CD4-positive, CD25-positive, alpha-beta regulatory T cell (primary cell): ENCODE measurements around the gene SUPT5H. TPM values are rescaled to one million over a fixed set of nuclear protein-coding genes. Genes with fewer than 3 reads are reported as not detected.

Experiments
- ATAC-seq, 2 donors: fragments of 150-1000 bp; cut with Tn5 transposase; one replicate each; pipeline ENCODE4 v1.10.0; 2021; ENCODE audit warnings: low read depth in 2 of 2, moderate number of reproducible peaks in 2 of 2, moderate library complexity in 1 of 2
- DNase-seq, 3 donors: peaks; one replicate each; pipeline versions ENCODE4 v3.0.0 to v3.0.0-alpha.2; 2012 to 2022; ENCODE audit warnings: mixed read lengths in 1 of 3
- H3K27ac ChIP-seq: one replicate; pipeline ENCODE4 v1.7.0; 2013; ENCODE audit warnings: mild to moderate bottlenecking, low read length; ENCODE audit not compliant: insufficient read depth, poor library complexity, severe bottlenecking
- H3K27me3 ChIP-seq: one replicate; pipeline ENCODE4 v1.7.0; 2013; ENCODE audit warnings: low read length; ENCODE audit not compliant: control insufficient read depth, insufficient read depth
- H3K36me3 ChIP-seq: one replicate; pipeline ENCODE4 v1.7.0; 2013; ENCODE audit warnings: mild to moderate bottlenecking, low read length, moderate library complexity; ENCODE audit not compliant: control insufficient read depth, insufficient read depth
- H3K4me1 ChIP-seq: 2 replicates; pipeline ENCODE4 v1.7.0; 2013; ENCODE audit warnings: mild to moderate bottlenecking, low read length; ENCODE audit not compliant: insufficient read depth, control insufficient read depth, poor library complexity, severe bottlenecking
- H3K4me3 ChIP-seq: one replicate; pipeline ENCODE4 v1.7.0; 2013; ENCODE audit warnings: low read depth, mild to moderate bottlenecking, low read length, moderate library complexity
- H3K9me3 ChIP-seq, 2 experiments: 1 replicate in 1 of 2; 2 replicates in 1 of 2; pipeline ENCODE4 v1.7.0; 2013; ENCODE audit warnings: low read length in 2 of 2, mild to moderate bottlenecking in 1 of 2, moderate library complexity in 1 of 2; ENCODE audit not compliant: control insufficient read depth in 2 of 2
- H3K27ac Mint-ChIP-seq, 3 donors: one replicate each; pipeline ENCODE4 v1.8.0; 2020 to 2022; ENCODE audit warnings: mild to moderate bottlenecking in 3 of 3, mixed read lengths in 3 of 3, moderate library complexity in 2 of 3
- H3K27me3 Mint-ChIP-seq: one replicate; pipeline ENCODE4 v1.8.0; 2022; ENCODE audit warnings: mild to moderate bottlenecking, mixed read lengths
- H3K36me3 Mint-ChIP-seq: one replicate; pipeline ENCODE4 v1.8.0; 2020; ENCODE audit warnings: mixed read lengths
- H3K4me1 Mint-ChIP-seq, 4 donors: one replicate each; pipeline ENCODE4 v1.8.0; 2020 to 2022; ENCODE audit warnings: mixed read lengths in 4 of 4, mild to moderate bottlenecking in 1 of 4
- H3K4me3 Mint-ChIP-seq, 4 donors: one replicate each; pipeline ENCODE4 v1.8.0; 2020 to 2022; ENCODE audit warnings: mild to moderate bottlenecking in 4 of 4, mixed read lengths in 4 of 4, moderate library complexity in 3 of 4
- H3K9me3 Mint-ChIP-seq, 7 donors: one replicate each; pipeline ENCODE4 v1.8.0; 2020 to 2022; ENCODE audit warnings: mixed read lengths in 7 of 7, mild to moderate bottlenecking in 3 of 7, moderate library complexity in 2 of 7
- polyA plus RNA-seq, 4 donors: library from polyadenylated mRNA; unstranded; fragments of 300-500 nt; fragmentation: Illumina TruSeq; gene quantifications; one replicate each; pipeline ENCODE4 v1.2.3, GENCODE V29; 2021
- total RNA-seq: library from RNA; stranded (reverse); gene quantifications from one replicate; pipeline ENCODE4 v1.2.3, GENCODE V29; 2022

Gene SUPT5H
- total and polyA plus RNA-seq, 5 donors from 2014 or later: 75.1 to 322 (median 83.5) TPM

- peaks cover 2% of the 10 kb centered on the region for H3K27me3 ChIP-seq
- no peak for ATAC-seq
Observed at GRCh38 chr19:39507715-39508364, 62.5 kb downstream of the SUPT5H start.

GRCh38 chr19:39508629-39509028 lies 63.2 kb downstream of the SUPT5H start:
- H3K4me1 ChIP-seq: peaks cover 12% of the 10 kb centered on the region
- H3K27ac ChIP-seq: no peak overlapping the region
- Mint-ChIP-seq H3K27me3 (peaks cover 74% of the 10 kb centered on the region), H3K9me3 (peaks cover 0 to 5% (median 0%) of the 10 kb centered on the region in 7 donors), H3K27ac (no peak overlapping the region), H3K4me3 (peak overlapping the region in 1 of 4 donors; percentile 35), H3K4me1 (peaks cover 0 to 19% (median 12%) of the 10 kb centered on the region in 4 donors), H3K36me3 (peaks cover 4% of the 10 kb centered on the region)
- no peaks in the 10 kb centered on the region for H3K9me3 ChIP-seq
- no peaks in the 10 kb centered on the region for H3K36me3 ChIP-seq
- H3K27me3 ChIP-seq: peaks cover 3% of the 10 kb centered on the region
- DNase-seq: no peak
- no peak overlapping the region for H3K4me3 ChIP-seq
- no peak for ATAC-seq

More at GRCh38 chr19:39507715-39508364, 62.5 kb downstream of the SUPT5H start:
- Mint-ChIP-seq H3K9me3 (peaks cover 0 to 5% (median 0%) of the 10 kb centered on the region in 7 donors), H3K27me3 (peaks cover 72% of the 10 kb centered on the region), H3K4me3 (peak overlapping the region in 3 of 4 donors; percentile 71 to 76 (median 73)), H3K36me3 (peaks cover 4% of the 10 kb centered on the region), H3K27ac (no peak overlapping the region), H3K4me1 (peaks cover 0 to 26% (median 17%) of the 10 kb centered on the region in 4 donors)
- no peak overlapping the region for H3K27ac ChIP-seq
- peaks cover 15% of the 10 kb centered on the region for H3K4me1 ChIP-seq
- H3K36me3 ChIP-seq: no peaks in the 10 kb centered on the region
- DNase-seq: no peak
- no peak overlapping the region for H3K4me3 ChIP-seq
- no peaks in the 10 kb centered on the region for H3K9me3 ChIP-seq

- DNase-seq (no peak), ATAC-seq (no peak)
- Mint-ChIP-seq H3K27me3 (peaks cover 74% of the 10 kb centered on the region), H3K4me3 (no peak overlapping the region), H3K9me3 (peaks cover 0 to 5% (median 0%) of the 10 kb centered on the region in 7 donors), H3K4me1 (peaks cover 0 to 18% (median 9%) of the 10 kb centered on the region in 4 donors), H3K36me3 (peaks cover 4% of the 10 kb centered on the region), H3K27ac (no peak overlapping the region)
- Histone ChIP-seq H3K27me3 (peaks cover 8% of the 10 kb centered on the region), H3K9me3 (no peaks in the 10 kb centered on the region), H3K27ac (no peak overlapping the region), H3K36me3 (no peaks in the 10 kb centered on the region), H3K4me1 (peaks cover 12% of the 10 kb centered on the region), H3K4me3 (no peak overlapping the region)
Observed at GRCh38 chr19:39509233-39509632, 63.9 kb downstream of the SUPT5H start.

- Histone ChIP-seq H3K9me3 (no peaks in the 10 kb centered on the region), H3K4me3 (no peak overlapping the region), H3K36me3 (no peaks in the 10 kb centered on the region), H3K4me1 (peaks cover 16% of the 10 kb centered on the region), H3K27me3 (peaks cover 14% of the 10 kb centered on the region), H3K27ac (no peak overlapping the region)
- peaks cover 0 to 19% (median 8%) of the 10 kb centered on the region in 4 donors for H3K4me1 Mint-ChIP-seq
- H3K36me3 Mint-ChIP-seq: peaks cover 9% of the 10 kb centered on the region
- H3K27me3 Mint-ChIP-seq: peaks cover 70% of the 10 kb centered on the region
- H3K27ac Mint-ChIP-seq: no peak overlapping the region
- peaks cover 0 to 3% (median 2%) of the 10 kb centered on the region in 7 donors for H3K9me3 Mint-ChIP-seq
- H3K4me3 Mint-ChIP-seq: peak overlapping the region in 1 of 4 donors; percentile 51
- no peak for DNase-seq
- no peak for ATAC-seq
Observed at GRCh38 chr19:39512988-39513387, 67.6 kb downstream of the SUPT5H start.

- Histone ChIP-seq H3K9me3 (no peaks in the 10 kb centered on the region), H3K4me3 (no peak within 1 kb of the TSS), H3K36me3 (no peaks in the 10 kb centered on the region), H3K27ac (no peak within 1 kb of the TSS), H3K27me3 (peaks cover 14% of the 10 kb centered on the region), H3K4me1 (peaks cover 16% of the 10 kb centered on the region)
- DNase-seq (no peak), ATAC-seq (peak; percentile 44 to 60)
- Mint-ChIP-seq H3K4me1 (peaks cover 0 to 17% (median 7%) of the 10 kb centered on the region in 4 donors), H3K36me3 (peaks cover 9% of the 10 kb centered on the region), H3K27me3 (peaks cover 49% of the 10 kb centered on the region), H3K27ac (peak within 1 kb of the TSS in 1 of 3 donors; percentile 66), H3K4me3 (peak within 1 kb of the TSS; percentile 32 to 84 (median 66)), H3K9me3 (peaks cover 0 to 3% (median under 1%) of the 10 kb centered on the region in 7 donors)
Observed at GRCh38 chr19:39514840-39515550, 69.6 kb downstream of the SUPT5H start, which contains the start of gene SELENOV. Gene SELENOV (plus strand): TSS chr19:39515139. CDS start chr19:39515213, 74 bp downstream.

GRCh38 chr19:39515551-39516191 lies 70.3 kb downstream of the SUPT5H start:
- Mint-ChIP-seq H3K36me3 (peaks cover 9% of the 10 kb centered on the region), H3K9me3 (peaks cover 0 to 3% (median 0%) of the 10 kb centered on the region in 7 donors), H3K27ac (peak overlapping the region in 1 of 3 donors; percentile 33), H3K4me1 (peaks cover 0 to 17% (median 7%) of the 10 kb centered on the region in 4 donors), H3K4me3 (peak overlapping the region; percentile 5 to 84 (median 54)), H3K27me3 (peaks cover 47% of the 10 kb centered on the region)
- no peaks in the 10 kb centered on the region for H3K9me3 ChIP-seq
- no peaks in the 10 kb centered on the region for H3K36me3 ChIP-seq
- H3K4me3 ChIP-seq: no peak overlapping the region
- peak in 1 of 2 donors; percentile 37 for ATAC-seq
- H3K27me3 ChIP-seq: peaks cover 14% of the 10 kb centered on the region
- H3K27ac ChIP-seq: no peak overlapping the region
- peaks cover 16% of the 10 kb centered on the region for H3K4me1 ChIP-seq
- DNase-seq: no peak

GRCh38 chr19:39516270-39516669 lies 70.9 kb downstream of the SUPT5H start:
- H3K36me3 Mint-ChIP-seq: peaks cover 9% of the 10 kb centered on the region
- H3K4me1 ChIP-seq: peaks cover 16% of the 10 kb centered on the region
- no peak overlapping the region for H3K27ac ChIP-seq
- H3K9me3 ChIP-seq: no peaks in the 10 kb centered on the region
- H3K36me3 ChIP-seq: no peaks in the 10 kb centered on the region
- H3K4me3 ChIP-seq: no peak overlapping the region
- no peak overlapping the region for H3K27ac Mint-ChIP-seq
- peaks cover 0 to 17% (median 7%) of the 10 kb centered on the region in 4 donors for H3K4me1 Mint-ChIP-seq
- H3K27me3 Mint-ChIP-seq: peaks cover 47% of the 10 kb centered on the region
- H3K27me3 ChIP-seq: peaks cover 14% of the 10 kb centered on the region
- H3K9me3 Mint-ChIP-seq: peaks cover 0 to 3% (median 0%) of the 10 kb centered on the region in 7 donors
- peak overlapping the region; percentile 5 to 83 (median 50) for H3K4me3 Mint-ChIP-seq
- ATAC-seq (no peak), DNase-seq (no peak)
